Uterus (tissue), 2 donors: ENCODE results near the gene DLGAP1.

Experiments
- CTCF ChIP-seq, 4 experiments: fragments of 200-600 bp in 2 of 4; fragments of 450-650 bp in 2 of 4; sonication (generic) in 2 of 4; IDR thresholded peaks; one replicate each; pipeline ENCODE4 v1.5.1; 2016 to 2019; ENCODE audit warnings: antibody characterized with exemption in 4 of 4, mild to moderate bottlenecking in 2 of 4, moderate library complexity in 1 of 4
- POLR2A ChIP-seq, 2 donors: fragments of 450-650 bp; IDR thresholded peaks; one replicate each; pipeline ENCODE4 v1.6.1; 2016; ENCODE audit warnings: antibody characterized with exemption in 2 of 2, mild to moderate bottlenecking in 1 of 2, moderate library complexity in 1 of 2

GRCh38 chr18:3931013-3931315 is 524.1 kb downstream of the DLGAP1 start:
- TF ChIP-seq CTCF (IDR thresholded peaks at IDR 0.05) (no peak), POLR2A (IDR thresholded peaks at IDR 0.05) (no peak)
